Kidney capillary endothelial cell (primary cell): ENCODE results near the gene SLC38A9.
"Not testable (repeated sequence)": the region's sequence is repeated elsewhere in the genome, so short reads cannot be mapped to it uniquely, and the experiment has no call there.

ENCODE experiments used
- DNase-seq: peaks from one replicate; pipeline ENCODE4 v3.0.0-alpha.2; 2018; ENCODE audit warnings: low spot score

Gene SLC38A9

DNA sequence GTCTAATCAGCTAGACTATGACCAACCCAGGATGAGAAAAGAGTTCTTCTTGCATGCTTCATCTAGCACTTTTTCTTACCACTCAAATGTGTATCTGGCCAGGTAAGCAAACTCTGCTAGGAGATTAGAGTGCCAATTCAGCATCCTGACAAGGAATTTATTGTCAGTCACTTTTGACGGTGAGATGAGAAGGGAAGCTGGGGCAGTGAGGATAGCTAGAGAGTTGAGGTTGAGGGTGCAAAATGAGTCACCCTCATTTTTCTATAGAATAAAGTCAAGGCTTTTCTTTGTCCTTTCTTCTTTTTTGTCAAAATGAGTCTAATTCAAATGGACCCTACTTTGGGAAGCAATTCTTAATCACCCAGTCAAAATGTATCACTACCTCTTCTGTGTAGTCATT is 102.7 kb downstream of the SLC38A9 start:
- no peak for DNase-seq

DNA sequence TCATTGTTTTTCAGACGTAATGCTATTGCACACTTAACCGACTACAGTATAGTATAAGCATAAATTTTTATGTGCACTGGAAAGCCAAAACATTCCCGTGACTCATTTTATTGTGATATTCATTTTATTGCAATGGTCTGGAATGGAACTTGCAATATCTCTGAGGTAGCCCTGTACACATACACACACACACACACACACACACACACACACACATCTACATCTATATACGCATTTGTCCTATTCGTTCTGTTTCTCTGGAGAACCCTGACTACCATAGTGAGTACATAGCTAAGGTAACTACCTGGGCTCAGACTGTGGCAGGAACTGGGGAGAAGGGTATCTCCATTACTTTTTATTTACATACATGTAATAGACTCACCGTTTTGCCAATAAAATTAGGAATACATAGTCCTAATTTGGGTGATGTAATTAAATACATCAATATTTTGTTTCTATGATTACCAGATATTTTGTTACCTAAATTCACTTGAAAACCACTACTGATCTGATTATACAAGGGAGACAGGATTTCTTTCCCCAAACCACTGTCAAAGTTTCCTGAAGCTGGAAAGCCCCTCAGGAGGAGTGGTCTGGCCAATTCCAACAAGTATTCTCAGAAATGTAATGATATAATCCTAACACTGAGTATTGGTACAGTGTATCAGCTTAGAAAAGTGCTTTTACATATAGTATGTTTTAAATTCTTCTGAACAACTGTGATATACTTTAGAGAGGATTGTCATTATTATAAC is 103.4 kb downstream of the SLC38A9 start:
- no peak for DNase-seq

DNA sequence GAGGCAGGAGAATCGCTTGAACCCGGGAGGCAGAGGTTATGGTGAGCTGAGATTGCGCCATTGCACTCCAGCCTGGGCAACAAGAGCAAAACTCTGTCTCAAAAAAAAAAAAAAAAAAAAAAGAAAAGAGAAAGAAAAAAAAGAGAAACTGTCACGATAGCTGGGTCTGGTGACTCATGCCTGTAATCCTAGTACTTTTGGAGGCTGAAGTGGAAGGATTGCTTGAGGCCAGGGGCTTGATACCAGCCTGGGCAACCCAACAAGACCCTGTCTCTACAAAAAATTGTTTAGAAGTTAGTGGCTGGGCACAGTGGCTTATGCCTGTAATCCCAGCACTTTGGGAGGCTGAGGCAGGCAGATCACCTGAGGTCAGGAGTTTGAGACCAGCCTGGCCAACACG is 104.8 kb downstream of the SLC38A9 start:
- not testable (repeated sequence) for DNase-seq

DNA sequence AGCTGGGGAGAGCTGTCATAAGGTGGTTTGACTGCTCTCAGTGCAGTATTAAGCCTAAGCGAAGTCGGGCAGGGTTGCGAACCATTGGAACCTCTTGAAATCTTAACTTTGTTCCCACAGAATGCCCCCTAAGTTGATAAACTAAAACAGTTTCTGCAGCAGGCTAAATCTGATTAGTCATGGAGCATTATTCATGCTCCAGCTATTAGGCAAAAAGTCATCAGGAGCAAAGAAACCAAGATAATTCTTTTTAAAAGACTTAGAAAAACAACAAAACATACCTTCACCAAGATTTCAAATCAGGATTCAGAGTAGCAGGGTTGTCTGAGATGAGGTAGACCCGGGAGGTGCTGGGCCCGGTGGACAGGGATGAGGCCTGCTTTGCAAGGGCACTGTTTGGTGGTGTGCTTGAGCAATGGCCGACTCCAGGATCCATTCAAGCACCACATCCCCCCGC is 107.5 kb downstream of the SLC38A9 start:
- DNase-seq, result peak; percentile 10

DNA sequence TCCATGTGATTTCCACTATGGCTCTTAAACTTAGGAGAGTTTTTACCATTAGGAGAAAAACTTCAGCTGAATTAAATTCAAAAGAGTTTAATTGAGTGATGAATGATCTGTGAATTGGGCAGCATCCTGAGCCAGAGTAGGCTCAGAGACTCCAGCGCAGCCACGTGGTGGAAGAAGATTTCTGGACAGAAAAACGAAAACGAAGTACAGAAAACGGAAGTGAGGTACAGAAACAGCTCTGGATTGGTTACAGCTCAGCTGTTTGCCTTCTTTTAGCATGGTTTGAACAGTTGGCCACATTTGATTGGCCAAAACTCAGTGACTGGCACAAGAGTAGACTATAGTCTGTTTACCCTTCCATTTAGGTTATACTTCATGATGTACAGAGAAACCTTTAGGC is 108.2 kb downstream of the SLC38A9 start:
- no peak for DNase-seq

DNA sequence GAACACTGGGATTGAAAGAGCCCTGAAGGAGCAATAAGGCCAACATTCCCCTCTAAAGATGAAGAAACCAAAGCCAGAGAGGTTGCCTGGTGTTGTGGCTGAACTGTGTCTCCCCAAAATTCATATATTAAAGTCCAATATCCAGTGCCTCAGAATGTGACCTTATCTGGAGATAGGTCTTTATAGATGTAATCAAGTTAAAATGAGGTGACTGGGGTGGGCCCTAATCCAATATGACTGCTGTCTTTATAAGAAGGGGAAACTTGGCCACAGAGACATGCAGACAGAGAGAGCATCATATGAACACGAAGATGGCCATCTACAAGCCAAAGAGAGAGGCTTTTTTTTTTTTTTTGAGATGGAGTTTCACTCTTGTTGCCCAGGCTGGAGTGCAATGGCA is 110.5 kb downstream of the SLC38A9 start:
- no peak for DNase-seq

DNA sequence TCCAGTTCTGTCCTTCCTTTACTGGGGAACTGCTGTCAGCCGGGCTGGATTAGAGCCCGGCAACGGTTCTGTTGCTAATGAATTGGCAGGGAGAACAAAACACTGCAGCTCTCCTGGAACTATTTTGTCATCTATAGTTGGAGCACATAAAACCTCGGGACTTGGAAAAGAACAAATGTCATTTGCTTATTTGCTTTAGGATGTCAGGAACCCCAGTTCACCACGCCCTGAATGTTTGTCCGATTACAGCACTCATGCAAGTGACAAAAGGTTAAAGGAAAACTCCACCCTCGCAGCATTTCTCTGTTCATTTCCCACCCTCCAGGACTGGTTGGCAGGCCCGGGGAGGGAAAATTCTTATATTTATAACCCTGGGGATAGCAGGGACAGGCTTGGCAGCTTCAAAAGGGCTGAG is 110.9 kb downstream of the SLC38A9 start:
- peak; percentile 60 for DNase-seq

DNA sequence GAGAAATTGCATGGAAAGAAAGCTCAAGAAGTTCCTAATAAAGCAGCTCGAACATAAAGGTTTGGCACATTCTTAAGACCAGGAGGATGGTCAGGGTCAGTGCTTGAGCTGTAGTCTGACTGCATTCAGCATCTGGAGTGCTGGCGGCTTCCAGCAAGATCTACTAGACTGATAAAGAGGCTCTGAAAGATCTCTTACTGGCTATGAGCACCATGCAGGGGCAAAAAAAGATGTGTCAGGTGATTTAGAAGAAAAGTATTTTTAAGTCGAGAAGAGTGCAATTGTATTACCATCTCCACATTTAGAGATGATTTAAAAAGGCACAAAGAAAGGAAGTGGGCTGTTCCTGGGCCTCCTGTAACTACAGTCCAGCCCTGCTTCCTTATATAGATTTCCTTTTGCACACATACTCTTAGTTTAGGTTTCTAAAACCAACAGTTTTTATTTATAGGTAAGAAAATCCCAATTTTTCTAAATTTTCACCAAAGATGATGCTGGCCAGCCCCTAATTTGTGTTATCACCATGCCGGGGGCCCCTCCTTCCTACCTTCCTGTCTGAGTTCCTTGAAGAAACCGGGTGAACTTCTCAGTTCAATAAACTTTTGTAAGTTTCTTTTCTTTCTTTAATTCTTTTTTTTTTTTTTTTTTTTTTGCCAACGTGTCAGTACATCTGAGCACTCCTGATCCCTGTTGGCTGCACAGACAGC is 111.5 kb downstream of the SLC38A9 start:
- peak; percentile 56 for DNase-seq

DNA sequence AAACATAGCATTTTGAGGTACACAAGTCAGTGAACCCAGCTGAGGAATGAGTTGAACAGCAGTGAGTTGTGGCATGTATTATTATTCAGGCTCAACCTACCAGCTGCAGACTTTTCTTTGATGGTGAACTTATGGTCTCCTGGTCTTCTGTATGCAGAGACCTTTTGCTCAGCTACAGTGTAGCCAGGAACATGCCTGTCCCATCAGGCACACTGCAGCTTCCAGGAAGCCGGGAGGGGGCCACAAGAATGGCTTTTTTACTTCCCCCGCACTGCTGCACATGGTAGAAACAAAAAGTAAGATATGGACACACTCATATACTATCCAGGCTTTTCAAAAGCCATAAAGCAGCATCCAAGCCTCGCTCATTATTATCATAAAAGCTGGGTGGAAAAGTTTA is 112.0 kb downstream of the SLC38A9 start:
- no peak for DNase-seq

DNA sequence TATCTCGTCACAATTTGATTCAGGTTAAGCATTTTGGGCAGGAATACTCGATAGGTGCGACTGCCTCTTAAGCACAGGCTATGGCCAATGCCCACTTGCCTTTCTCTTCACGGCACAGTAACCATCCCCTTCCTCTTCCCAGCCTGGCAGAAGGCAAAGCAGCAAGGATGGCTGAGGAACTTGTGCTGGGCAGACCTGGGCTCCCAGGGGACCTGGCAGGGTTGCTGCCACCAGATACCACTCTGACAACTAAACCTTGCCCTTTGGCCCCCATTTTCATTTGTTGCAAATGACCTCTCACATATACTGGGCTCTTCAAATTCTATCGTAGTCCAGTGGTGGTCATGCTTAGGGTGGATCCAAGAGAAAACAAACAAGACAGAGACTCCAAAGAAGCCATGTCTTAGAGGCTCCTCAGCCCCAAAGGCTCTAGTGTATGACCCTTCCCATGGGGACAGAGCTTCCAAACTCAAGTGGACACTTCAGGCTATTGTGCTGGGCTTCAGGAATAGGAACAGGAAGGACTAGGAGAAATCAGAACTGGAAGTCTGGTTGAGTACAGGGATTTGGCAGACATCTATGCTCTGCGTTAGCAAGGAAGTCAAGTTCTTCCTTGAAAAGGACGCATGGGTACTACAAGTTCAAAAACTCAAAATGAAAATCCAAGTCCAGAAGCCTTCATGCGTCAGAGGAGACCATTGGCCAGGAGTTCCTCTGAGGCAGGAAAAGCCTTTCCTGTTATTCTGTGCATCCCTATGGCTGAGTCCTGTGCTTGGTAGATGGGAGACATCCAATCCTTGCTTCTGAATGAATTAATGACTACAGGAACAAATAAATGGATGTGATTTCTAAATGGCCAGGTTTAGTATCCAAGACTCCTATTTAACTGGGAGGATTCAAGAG is 112.7 kb downstream of the SLC38A9 start:
- DNase-seq, result peak; percentile 47

DNA sequence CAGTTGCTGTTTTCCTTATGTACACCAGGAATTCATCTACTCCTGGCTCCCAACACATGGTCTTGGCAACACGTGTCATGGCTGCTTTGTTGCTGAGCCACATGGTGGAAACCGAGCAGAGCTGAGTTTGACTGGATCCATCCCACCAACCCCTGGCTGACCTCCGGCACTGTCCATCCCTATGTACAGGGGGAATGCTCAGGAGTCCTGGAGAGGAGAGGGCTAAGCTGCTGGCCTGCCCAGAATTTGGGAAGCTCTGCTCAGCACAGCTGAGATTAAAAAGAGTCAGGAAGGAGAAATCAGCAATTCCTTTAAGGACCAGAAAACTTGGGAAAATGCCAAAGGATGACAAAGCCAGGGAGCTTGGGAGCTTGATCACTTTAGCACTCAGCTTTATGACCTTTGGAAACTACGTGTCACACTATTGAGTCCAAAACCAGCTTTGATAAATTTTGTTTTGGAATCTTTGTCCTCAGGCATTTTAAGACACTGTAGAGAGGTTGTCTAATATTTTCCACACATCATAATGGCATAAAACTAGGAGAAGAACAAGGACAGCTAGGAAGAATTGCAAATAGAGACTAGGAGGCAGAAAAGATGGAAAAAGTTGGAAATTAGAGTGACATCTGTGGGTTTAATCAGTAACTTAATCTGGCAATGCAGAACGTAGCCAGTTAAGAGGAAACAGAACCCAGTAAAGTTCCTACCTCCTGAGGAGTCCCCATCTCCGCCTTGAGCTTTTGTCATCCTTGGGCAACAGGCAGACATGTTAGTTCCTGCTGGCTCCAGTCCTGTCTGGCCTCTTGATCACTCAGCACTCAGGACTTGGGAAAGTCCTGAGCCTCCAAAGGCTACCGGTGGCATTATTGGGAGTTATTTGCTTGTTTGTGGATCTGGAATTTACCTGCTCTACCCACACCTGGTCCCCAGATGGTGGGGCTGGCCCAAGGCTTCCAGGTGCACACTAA is 114.8 kb downstream of the SLC38A9 start:
- DNase-seq, result peak; percentile 80

DNA sequence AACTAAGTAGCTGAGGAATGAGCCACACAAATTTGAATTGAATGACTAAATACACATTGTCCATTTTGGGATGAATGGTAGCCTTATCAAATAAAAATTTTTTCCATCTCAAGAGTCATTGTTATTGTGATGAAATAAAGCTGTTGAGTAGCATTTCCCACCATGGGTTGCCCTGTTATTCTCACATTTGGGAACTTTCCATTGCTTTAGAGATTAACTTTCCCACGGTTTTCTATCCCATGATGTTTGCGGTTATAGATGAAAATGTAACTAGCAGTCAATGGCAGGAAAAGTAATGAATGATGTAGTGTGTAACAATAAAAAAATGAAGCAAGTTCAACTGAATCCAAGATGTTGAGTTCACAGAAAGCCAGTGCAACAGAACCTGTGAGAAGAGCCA is 117.5 kb downstream of the SLC38A9 start:
- DNase-seq, result no peak

DNA sequence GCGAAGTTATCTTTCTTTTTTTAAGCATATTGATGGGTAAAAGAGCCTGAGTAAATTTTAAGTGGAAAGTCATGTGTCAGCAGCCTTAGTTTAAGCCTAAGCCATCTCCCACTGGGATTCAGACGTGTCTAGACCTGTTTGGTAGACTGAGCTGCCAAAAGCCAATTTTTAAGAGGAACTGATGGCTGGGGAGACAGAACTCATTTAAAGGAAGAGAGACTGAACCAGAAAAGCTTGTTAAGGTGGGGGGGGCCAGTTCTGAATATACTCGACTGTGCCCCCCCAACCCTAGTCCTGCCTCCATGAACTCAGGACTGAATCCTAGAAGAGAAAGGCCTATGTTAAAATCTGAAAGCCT is 119.0 kb downstream of the SLC38A9 start:
- DNase-seq, result no peak

DNA sequence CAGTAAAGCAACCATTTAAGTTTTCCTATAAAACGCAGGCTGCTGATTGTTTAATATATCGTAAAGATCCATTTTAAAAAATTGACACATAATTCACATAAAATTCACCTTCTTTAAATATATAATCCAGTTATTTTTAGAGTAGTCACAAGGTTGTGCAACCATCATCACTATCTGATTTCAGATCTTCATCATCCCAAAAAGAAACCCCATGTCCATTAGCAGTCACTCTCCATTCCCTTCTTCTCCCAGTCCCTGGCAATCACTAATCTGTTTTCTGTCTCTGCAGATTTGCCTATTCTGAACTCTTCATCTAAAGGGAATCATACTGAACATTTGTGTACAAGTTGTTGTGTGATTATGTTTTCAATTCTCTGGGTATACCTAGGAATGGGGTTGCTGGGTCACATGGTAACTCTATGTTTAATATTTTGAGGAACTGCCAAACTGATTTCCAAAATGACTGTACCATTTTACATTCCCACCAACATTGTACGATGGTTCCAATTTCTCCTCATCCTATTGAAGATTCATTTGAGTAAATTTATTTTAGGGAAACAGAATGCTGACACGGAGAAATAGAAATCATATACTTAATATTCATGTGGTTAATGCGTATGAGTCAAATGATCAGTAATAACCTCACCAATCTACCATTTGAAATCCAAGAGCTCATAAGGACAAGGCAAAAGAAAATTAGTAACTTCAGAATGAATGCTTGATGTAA is 119.6 kb downstream of the SLC38A9 start:
- no peak for DNase-seq

DNA sequence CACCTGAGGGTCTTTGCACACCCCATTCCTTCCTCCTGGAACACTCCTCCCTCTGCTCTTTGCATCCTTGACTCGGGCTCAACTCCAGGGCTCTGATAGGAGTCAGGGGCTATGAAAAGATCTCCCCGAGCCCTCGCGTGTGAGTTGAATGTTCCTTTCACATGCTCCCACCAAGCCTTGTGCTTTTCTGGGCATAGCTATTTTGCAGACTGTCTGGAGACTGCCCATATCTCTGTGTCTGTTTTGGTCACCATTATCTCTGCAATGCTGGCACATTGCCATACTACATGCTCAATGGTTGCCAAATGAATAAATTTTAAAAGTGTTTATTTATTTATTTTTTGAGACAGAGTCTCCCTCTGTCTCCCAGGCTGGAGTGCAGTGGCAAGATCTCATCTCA is 120.4 kb downstream of the SLC38A9 start:
- no peak for DNase-seq

DNA sequence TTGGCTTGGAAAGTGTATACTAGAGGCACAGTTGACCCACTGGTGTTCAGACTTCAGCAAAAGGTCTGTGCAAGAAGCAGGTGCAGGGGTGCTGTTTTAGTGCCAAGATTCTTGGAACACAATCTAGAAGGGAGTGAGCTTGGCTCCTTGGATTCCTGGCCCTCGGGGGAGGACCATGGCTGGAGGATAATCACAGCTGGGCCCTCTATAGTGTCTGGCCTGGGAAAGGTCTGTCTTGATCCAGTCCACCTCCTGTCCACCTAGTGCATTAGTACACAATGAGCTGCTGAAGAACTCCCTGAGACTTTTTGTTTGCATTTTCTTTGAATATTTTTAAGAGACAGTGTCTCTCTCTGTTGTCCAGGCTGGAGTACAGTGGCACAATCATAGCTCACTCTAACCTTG is 126.9 kb downstream of the SLC38A9 start:
- no peak for DNase-seq

DNA sequence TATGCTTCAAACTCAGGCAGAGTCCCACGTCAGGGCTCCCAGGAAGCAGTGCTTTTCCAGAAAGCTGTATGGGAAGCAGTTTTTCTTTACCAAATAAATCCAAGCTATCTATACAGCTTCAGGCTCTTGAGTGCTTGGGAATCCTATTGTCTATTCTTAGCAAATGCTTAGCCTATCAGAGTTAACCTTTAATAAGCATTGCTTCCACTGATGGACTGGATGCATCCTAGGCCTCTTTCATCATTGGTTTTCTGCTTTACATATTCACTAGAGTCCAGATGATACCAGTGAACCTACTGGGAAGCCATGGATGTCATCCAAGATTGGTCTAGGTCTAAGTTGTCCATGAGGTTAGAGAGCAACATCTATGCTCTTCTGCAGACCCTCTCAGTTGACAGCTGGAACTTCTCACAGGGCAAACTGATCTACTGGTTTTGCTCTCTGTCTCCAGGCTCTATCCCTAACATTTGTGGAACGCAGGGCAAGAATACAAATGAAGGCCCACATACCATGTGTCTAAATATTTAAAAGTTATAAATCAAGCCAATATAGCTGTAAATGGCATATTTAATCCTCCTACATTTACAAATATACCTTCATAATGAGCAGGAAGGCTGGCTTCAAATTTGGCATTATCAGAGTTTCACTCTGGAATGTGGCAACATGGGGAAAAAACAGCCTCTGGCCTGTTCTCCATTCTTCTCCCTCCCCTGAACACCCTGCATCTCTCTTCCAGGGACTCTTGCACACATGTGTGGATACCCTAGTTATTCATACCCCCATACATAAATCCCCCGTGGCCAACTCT is 127.5 kb downstream of the SLC38A9 start:
- no peak for DNase-seq

DNA sequence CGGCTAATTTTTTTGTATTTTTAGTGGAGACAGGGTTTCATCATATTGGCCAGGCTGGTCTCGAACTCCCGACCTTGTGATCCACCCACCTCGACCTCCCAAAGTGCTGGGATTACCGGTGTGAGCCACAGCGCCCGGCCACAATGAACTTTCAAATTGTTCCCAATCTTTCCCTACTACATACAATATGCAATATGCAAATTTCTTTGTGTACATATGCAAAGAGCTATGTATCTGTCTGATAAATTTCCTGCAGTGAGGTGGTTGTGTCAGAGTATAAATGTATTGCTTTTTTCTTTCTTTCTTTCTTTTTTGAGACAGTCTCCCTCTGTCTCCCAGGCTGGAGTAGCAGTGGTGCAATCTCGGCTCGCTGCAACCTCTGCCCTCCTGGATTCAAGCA is 128.5 kb downstream of the SLC38A9 start:
- DNase-seq, result no peak

DNA sequence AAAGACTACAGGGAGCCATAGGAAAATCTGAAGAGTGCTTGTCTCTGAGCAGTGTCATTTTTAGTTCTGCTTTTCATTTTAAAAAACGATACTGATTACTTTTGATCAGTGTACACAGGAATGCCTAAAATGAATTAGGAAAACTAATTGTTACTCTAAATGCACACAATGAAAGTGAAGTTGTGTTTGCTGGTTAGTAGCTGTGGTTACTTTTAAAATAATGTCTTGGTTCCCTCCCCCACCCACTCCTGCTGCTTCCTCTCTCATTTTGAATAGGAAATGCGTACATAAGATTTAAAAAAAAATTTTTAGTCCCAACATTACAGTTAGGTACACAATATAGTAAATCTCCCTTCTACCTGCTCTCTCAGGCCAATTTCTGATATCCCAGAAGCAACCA is 129.9 kb downstream of the SLC38A9 start:
- DNase-seq, result no peak

DNA sequence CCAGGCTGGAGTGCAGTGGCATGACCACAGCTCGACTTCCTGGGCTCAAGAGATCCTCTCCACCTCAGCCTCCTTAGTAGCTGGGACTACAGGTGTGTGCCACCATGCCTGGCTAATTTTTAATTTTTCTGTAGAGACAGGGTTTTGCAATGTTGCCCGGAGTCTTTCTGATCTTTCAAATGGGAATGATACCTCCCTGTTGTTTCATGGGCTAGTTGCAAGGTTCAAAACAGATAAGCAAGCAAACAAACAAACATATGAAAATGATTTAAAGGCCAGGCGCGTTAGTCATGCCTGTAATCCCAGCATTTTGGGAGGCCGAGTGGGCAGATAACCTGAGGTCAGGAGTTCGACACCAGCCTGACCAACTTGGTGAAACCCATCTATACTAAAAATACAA is 132.1 kb downstream of the SLC38A9 start:
- no peak for DNase-seq
